ENCODE measurements around the gene ACTG2.
"Not testable (repeated sequence)": the region's sequence is repeated elsewhere in the genome, so short reads cannot be mapped to it uniquely, and the experiment has no call there.

The ACTG2 gene

DNA sequence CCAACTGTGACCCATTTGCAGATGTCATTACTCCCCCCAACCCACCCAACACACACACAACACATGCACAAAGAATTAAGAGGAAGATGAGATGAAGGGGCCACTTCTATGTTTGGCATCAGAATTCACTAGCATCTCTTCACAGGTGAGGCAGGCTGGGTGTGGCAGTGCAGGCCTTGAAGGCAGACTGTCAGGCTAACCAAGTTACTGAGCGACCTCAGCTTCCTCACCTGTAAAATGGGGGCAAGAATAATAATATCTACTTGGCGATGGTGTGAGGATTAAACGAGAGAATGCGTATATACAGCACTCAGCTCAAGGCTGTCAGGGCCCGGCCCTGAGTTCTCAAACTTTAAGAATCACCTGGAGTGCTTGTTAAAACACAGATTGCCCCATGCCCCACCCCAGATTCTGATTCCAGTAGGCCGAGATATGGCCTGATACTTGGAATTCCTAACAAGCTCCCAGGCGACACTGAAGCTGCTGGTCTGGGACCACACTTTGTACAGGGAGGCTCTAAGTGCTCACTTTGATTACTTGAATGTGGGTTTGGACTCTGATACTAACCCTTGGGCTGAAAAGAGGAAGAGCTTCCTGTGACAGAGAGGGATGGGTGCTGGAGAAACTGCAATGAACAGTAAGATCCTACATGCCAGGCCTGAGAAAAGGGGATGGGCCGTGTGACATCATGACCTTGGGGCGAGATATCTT lies 1.1 kb downstream of the ACTG2 start:
- DNase-seq (ENCODE audit: low read depth): no peak

DNA sequence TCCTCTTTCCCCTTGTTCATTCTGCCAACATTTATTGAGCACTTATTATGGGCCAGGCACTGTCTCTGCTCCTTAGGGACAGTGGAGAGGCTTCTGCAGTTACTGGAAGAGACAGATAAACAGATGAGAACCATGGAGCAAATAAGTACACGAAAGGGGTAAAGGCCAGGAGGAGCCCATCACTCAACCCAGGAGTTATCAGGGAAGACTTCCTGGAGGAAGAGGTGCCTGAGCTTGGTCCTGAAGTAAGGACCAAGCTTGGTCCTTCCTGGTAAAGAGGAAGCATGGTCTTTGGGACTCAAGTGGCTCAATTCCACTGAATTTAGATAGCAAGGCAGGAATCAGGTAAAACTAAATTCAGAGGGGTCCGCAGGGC lies 1.7 kb downstream of the ACTG2 start:
- DNase-seq (ENCODE audit: low read depth): no peak

DNA sequence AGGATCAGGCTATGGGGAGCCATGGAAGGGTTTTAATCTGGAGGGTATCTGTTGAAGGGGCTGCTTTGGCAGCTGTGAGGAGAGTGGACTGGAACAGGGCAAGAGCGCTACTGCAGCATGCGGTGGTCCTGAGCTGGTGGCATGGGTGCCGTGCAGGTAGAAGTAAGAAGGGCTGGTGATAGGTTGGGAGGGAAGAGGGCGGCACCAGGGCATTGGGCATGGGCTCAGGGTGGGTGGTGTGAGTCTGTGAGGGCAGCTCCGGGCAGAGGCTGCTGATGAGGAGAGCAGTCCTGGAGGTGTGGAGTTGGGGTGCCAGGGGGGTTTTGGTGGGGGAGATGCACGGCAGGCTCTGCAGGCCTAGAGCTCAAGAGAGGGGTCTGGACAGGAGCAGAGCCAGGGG lies 2.1 kb downstream of the ACTG2 start:
- DNase-seq (ENCODE audit: low read depth): no peak

GRCh38 chr2:73895473-73895872 lies 2.7 kb downstream of the ACTG2 start:
- DNase-seq (ENCODE audit: low read depth): no peak

DNA sequence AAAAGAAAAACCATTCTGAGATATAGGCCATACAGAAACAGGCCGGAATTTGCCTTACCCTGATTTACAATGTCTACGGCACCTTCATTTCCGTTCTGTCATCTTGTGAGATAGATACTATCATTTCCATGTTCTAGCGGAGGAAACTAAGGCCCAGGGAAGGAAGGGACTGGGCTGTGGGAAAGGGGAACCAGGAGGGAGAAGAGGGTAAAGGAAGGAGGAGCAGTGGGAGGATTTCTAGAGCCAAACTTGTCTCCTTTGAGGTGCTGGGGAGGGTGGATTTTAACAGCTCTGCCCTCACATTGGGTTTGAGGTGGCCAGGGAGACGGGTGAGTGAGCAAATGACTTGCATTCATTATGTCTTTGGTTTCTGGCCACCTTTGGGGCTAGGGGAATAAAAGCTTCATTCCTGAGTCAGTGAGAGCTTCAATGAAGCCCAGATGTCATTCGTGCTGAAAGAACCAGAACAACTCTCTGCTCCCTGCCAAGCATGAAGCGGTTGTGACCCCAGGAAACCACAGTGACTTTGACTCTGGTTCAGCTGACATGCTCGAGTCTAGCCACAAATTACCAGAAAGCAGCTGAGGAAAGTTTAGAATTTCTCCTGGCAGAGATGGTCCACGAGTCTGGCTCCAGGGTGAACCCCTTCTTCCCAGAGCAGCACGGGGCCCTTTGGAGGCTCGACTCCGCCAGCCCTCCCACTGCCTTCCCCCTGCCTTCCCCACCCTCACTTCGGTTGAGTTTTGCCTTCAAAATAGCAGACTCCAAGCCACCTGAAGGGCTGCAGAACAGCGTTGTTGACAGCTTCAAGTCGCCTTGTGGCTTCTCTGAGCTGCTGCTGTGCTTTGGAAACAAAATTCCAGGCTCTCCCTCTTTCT lies 3.8 kb downstream of the ACTG2 start:
- peak; percentile 30 for DNase-seq (ENCODE audit: low read depth)

DNA sequence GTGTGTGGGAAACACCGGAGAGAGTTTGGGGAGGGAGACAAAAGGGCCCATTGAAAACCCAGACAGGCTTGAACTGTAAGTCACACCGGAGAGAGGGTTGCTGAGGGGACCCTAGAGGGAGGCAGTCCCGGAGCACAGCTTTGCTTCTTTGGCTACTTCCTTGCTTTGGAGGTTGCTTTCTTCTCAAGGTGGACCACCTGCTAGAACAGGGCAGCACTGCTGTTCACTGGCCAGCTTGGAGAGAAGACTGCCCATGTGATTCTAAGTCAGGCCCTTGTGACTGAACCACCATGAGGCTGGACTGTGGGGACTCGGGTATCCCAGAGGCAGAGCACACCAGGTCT lies 4.4 kb downstream of the ACTG2 start:
- no peak for DNase-seq (ENCODE audit: low read depth)

DNA sequence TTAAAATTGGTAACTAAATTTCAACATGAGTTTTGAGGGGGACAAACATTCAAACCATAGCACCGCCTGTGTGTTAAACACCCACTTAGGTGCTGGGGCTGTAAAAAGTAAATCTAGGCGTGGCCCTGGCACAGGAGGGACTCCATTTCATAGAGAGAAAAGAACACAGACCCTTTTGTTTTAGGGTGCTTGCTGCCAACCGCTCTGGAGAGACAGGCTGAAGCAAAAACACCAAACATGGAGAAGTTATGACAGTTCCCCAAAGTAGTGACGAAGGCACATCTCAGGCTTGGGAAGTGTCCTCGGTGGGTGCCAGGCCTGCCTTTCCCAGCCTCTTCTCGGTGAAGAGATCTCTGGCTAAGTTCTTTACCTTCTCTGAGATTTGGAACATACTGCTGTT lies 5.1 kb downstream of the ACTG2 start:
- no peak for DNase-seq (ENCODE audit: low read depth)

DNA sequence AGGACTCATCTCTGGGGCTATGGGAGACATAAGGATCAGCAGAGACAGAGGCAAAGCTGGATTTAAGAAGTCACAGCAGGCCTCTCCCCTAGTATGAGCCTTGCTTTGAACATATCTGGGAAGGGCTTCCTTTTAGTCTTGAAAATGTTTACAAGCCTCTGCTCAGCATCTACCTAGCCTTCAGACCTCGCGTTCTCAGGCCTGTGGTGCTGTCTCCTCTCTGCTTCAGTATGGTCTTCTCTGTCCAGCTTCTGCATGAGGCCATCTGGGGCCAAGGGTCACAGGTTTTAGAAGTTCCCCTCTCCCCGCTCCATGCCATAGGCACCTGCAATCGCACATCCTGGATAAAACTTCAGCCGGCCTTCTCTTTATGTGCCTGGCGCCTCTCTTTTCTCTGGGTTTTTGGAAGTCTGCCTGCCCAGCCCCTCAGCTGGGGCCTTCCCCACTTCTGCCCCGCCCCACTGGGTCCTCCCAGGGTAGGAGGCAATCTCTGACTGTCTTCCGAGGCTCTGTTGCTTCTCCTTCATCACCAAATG lies 7.1 kb downstream of the ACTG2 start:
- DNase-seq (ENCODE audit: low read depth): no peak

DNA sequence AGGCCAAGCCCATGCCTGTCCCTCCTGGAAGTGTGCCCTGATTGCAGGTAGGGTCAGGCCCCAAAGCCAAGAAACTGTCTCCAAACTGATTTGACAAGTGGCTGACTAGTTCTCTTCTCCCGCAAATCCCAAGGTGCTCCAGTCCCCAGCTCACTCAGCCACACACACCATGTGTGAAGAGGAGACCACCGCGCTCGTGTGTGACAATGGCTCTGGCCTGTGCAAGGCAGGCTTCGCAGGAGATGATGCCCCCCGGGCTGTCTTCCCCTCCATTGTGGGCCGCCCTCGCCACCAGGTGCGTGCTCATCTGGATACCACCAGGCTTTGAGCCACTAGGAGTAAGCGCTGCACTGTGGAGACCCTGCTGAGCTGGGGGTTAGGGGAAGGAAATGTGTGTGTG lies 8.3 kb downstream of the ACTG2 start:
- no peak for DNase-seq (ENCODE audit: low read depth)

- DNase-seq (ENCODE audit: low read depth): no peak
Observed at GRCh38 chr2:73902284-73902683, 9.5 kb downstream of the ACTG2 start.

- DNase-seq (ENCODE audit: low read depth): no peak
Observed at GRCh38 chr2:73903313-73903712, 10.5 kb downstream of the ACTG2 start.

DNA sequence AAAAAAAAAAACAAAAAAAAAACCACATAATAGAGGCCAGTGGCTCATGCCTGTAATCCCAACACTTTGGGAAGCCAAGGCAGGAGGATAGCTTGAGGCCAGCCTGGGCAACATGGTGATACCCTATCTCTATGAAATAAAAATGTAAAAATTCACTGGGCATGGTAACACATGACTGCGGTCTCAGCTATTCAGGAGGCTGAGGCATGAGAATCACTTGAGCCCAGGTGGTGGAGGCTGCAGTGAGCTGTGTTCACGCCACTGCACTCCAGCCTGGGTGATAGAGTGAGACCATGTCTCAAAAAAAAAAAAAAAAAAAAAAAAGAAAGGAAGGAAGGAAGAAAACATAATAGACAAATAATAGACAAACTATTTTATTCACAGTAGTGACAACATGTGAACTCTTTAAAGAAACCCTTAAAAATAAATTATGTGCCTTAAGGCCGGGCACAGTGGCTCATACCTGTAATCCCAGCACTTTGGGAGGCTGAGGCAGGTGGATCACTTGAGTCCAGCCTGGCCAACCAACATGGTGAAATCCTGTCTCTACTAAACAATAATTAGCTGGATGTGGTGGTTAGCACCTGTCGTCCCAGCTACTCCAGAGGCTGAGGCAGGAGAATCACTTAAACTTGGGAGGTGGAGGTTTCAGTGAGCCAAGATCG lies 11.3 kb downstream of the ACTG2 start:
- not testable (repeated sequence) for DNase-seq (ENCODE audit: low read depth)

GRCh38 chr2:73904952-73905351 lies 12.1 kb downstream of the ACTG2 start:
- no peak for DNase-seq (ENCODE audit: low read depth)

GRCh38 chr2:73906847-73907505 lies 14.2 kb downstream of the ACTG2 start:
- DNase-seq (ENCODE audit: low read depth): no peak

DNA sequence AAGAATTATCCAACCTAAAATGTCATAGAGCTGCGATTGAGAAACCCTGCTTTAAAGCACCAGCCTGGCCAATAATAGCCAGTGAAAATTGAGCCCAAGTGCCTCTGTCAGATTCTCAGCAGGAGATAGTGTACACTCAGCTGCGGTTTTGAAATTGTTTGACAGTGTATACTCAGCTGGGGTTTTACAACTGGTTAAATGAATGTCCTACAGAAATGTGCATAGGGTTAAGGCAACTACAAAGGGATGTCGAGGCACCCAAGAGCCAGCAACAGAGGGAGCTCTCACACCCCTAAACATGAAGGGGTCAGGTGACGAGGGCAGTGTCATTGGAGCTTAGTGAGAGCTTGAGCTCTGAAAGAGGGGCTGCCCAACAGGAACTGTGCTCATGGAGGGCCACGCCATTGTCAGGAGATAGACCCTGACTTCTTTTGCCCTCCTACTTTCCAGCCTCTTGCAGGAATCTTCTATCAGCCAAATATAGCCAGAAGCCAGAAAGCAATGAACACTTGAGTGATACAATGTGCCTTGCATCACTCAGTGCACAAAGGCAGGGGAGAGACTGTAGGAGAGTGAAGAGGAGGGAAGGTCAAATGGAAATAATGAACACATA lies 15.1 kb downstream of the ACTG2 start:
- DNase-seq (ENCODE audit: low read depth): peak; percentile 26

GRCh38 chr2:73908689-73909652 lies 16.2 kb downstream of the ACTG2 start:
- DNase-seq (ENCODE audit: low read depth): no peak

DNA sequence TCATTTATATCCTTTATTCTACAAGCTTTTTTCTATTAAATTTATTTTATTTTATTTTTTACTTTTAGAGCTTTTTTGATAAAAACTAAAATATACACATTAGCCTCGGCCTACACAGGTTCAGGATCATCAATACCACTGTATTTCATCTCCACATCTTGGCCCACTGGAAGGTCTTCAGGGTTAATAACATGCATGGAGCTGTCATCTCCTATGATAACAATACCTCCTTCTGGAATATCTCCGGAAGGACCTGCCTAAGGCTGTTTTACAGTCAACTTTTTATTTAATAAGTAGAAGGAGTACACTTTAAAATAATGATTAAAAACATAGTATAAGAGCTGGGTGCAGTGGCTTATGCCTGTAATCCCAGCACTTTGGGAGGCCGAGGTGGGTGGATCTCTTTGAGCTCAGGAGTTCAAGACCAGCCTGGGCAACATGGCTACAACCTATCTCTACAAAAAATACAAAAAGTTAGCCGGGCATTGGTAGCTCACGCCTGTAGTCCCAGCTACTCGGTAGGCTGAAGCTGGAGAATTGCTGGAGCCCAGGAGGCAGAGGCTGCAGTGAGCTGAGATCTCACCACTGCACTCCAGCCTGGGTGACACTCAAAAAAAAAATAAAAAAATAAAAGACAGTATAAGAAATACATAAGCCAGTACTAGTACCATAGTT lies 18.2 kb downstream of the ACTG2 start:
- no peak for DNase-seq (ENCODE audit: low read depth)

- DNase-seq (ENCODE audit: low read depth): no peak
Observed at GRCh38 chr2:73911548-73912208, 18.9 kb downstream of the ACTG2 start.

DNA sequence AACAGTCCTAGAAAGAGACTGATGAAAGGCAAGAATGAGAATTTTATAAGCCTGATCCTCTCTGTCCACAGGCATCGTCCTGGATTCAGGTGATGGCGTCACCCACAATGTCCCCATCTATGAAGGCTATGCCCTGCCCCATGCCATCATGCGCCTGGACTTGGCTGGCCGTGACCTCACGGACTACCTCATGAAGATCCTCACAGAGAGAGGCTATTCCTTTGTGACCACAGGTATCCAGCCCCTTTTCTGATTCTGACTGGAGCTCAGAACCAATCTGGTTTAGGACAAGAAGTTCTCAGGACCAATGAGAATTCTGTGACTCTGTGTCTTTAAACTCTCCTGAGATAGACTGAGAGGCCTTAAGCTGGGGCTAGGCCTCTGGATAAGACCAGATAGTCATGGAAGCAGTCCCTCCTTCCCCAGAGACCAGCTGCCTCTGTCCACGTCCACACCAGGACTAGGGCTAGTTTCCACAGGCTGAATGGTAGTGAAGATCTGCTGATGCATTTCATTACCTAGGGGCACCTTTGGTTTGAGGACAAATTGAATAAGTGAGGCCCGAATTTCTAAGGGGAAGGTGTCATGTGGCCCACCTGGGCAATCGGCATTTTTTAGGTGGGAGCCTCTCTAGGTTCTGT lies 20.7 kb downstream of the ACTG2 start:
- no peak for DNase-seq (ENCODE audit: low read depth)

Measured in ELR (cell line).